ENCODE measurements around the gene EIF4B. TPM values are rescaled to one million over a fixed set of nuclear protein-coding genes. Genes with fewer than 3 reads are reported as not detected.

EIF4B gene
- total and polyA plus RNA-seq, 2 of the 13 experiments (the other 11 are each of a cell fraction or from before 2014, with no cell fraction given), result 416 to 548 TPM

DNA sequence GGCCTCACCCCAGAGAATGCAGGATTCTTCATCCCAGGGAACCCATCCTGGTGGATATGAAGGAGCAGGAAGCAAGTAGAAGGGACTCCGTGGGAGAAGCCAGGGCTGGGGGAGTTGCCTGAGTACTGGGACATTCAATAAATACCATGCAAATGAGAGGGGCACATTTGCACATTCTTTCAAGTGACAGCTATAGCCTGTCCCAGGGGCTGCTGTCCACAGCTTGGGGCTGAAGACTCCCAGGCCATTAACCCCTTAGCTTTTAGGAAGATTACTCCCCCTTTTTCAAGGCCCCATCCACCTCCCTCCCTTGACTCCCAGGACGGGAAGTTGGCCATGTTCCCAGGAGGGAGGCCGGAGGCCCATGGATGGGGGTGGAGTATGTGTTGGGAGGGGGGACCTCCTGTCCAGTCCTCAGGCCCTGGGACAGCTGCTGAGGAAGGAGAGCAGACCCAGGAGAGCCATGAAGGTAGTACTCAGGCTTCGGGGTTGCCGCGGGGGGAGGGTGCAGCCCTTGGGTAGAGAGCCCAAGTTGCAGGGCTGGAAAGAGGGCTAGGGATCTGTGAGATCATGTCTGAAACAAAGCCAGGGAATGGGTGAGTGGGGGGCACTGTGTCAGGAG is 42.6 kb downstream of the EIF4B start (continued):
- TF ChIP-seq, protein P1, sequence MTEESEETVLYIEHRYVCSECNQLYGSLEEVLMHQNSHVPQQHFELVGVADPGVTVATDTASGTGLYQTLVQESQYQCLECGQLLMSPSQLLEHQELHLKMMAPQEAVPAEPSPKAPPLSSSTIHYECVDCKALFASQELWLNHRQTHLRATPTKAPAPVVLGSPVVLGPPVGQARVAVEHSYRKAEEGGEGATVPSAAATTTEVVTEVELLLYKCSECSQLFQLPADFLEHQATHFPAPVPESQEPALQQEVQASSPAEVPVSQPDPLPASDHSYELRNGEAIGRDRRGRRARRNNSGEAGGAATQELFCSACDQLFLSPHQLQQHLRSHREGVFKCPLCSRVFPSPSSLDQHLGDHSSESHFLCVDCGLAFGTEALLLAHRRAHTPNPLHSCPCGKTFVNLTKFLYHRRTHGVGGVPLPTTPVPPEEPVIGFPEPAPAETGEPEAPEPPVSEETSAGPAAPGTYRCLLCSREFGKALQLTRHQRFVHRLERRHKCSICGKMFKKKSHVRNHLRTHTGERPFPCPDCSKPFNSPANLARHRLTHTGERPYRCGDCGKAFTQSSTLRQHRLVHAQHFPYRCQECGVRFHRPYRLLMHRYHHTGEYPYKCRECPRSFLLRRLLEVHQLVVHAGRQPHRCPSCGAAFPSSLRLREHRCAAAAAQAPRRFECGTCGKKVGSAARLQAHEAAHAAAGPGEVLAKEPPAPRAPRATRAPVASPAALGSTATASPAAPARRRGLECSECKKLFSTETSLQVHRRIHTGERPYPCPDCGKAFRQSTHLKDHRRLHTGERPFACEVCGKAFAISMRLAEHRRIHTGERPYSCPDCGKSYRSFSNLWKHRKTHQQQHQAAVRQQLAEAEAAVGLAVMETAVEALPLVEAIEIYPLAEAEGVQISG (CRISPR knock-in tag; IDR thresholded peaks at IDR 0.05), result no peak
- no peak for TF ChIP-seq ZNF253 (CRISPR knock-in tag; IDR thresholded peaks at IDR 0.05; ENCODE audit: borderline replicate concordance)
- no peak for TF ChIP-seq ZFP1 (CRISPR knock-in tag; IDR thresholded peaks at IDR 0.05)
- TF ChIP-seq SMAD1 (CRISPR knock-in tag; IDR thresholded peaks at IDR 0.05; ENCODE audit: borderline replicate concordance, low read depth), result no peak
- TF ChIP-seq, protein P2, sequence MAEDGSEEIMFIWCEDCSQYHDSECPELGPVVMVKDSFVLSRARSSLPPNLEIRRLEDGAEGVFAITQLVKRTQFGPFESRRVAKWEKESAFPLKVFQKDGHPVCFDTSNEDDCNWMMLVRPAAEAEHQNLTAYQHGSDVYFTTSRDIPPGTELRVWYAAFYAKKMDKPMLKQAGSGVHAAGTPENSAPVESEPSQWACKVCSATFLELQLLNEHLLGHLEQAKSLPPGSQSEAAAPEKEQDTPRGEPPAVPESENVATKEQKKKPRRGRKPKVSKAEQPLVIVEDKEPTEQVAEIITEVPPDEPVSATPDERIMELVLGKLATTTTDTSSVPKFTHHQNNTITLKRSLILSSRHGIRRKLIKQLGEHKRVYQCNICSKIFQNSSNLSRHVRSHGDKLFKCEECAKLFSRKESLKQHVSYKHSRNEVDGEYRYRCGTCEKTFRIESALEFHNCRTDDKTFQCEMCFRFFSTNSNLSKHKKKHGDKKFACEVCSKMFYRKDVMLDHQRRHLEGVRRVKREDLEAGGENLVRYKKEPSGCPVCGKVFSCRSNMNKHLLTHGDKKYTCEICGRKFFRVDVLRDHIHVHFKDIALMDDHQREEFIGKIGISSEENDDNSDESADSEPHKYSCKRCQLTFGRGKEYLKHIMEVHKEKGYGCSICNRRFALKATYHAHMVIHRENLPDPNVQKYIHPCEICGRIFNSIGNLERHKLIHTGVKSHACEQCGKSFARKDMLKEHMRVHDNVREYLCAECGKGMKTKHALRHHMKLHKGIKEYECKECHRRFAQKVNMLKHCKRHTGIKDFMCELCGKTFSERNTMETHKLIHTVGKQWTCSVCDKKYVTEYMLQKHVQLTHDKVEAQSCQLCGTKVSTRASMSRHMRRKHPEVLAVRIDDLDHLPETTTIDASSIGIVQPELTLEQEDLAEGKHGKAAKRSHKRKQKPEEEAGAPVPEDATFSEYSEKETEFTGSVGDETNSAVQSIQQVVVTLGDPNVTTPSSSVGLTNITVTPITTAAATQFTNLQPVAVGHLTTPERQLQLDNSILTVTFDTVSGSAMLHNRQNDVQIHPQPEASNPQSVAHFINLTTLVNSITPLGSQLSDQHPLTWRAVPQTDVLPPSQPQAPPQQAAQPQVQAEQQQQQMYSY (CRISPR knock-in tag; IDR thresholded peaks at IDR 0.05), result no peak
- TF ChIP-seq CHD2 (IDR thresholded peaks at IDR 0.05; ENCODE audit: low read depth, low read length), result no peak
- TF ChIP-seq ZSCAN31 (CRISPR knock-in tag; IDR thresholded peaks at IDR 0.05; ENCODE audit: low read depth), result 0 out of 2 replicates have a peak, but pooled peaks have one; percentile 32
- TF ChIP-seq ZKSCAN8 (CRISPR knock-in tag; IDR thresholded peaks at IDR 0.05; ENCODE audit: borderline replicate concordance), result 0 out of 2 replicates have a peak, but pooled peaks have one; percentile 26
- no peak for TF ChIP-seq NR2F1 (CRISPR knock-in tag; IDR thresholded peaks at IDR 0.05)
- no peak for TF ChIP-seq NFE2 (CRISPR knock-in tag; IDR thresholded peaks at IDR 0.05)
- TF ChIP-seq, protein P3, sequence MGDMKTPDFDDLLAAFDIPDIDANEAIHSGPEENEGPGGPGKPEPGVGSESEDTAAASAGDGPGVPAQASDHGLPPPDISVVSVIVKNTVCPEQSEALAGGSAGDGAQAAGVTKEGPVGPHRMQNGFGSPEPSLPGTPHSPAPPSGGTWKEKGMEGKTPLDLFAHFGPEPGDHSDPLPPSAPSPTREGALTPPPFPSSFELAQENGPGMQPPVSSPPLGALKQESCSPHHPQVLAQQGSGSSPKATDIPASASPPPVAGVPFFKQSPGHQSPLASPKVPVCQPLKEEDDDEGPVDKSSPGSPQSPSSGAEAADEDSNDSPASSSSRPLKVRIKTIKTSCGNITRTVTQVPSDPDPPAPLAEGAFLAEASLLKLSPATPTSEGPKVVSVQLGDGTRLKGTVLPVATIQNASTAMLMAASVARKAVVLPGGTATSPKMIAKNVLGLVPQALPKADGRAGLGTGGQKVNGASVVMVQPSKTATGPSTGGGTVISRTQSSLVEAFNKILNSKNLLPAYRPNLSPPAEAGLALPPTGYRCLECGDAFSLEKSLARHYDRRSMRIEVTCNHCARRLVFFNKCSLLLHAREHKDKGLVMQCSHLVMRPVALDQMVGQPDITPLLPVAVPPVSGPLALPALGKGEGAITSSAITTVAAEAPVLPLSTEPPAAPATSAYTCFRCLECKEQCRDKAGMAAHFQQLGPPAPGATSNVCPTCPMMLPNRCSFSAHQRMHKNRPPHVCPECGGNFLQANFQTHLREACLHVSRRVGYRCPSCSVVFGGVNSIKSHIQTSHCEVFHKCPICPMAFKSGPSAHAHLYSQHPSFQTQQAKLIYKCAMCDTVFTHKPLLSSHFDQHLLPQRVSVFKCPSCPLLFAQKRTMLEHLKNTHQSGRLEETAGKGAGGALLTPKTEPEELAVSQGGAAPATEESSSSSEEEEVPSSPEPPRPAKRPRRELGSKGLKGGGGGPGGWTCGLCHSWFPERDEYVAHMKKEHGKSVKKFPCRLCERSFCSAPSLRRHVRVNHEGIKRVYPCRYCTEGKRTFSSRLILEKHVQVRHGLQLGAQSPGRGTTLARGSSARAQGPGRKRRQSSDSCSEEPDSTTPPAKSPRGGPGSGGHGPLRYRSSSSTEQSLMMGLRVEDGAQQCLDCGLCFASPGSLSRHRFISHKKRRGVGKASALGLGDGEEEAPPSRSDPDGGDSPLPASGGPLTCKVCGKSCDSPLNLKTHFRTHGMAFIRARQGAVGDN (CRISPR knock-in tag; IDR thresholded peaks at IDR 0.05), result peak; percentile 3; the same call in 1 of the 2 replicates
- TF ChIP-seq, protein P4, sequence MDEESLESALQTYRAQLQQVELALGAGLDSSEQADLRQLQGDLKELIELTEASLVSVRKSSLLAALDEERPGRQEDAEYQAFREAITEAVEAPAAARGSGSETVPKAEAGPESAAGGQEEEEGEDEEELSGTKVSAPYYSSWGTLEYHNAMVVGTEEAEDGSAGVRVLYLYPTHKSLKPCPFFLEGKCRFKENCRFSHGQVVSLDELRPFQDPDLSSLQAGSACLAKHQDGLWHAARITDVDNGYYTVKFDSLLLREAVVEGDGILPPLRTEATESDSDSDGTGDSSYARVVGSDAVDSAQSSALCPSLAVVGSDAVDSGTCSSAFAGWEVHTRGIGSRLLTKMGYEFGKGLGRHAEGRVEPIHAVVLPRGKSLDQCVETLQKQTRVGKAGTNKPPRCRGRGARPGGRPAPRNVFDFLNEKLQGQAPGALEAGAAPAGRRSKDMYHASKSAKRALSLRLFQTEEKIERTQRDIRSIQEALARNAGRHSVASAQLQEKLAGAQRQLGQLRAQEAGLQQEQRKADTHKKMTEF (CRISPR knock-in tag; IDR thresholded peaks at IDR 0.05), result no peak
- no peak for TF ChIP-seq ZSCAN25 (CRISPR knock-in tag; IDR thresholded peaks at IDR 0.05)
- no peak for TF ChIP-seq FOXC1 (CRISPR knock-in tag; IDR thresholded peaks at IDR 0.05; ENCODE audit: borderline replicate concordance)
- TF ChIP-seq, protein P5, sequence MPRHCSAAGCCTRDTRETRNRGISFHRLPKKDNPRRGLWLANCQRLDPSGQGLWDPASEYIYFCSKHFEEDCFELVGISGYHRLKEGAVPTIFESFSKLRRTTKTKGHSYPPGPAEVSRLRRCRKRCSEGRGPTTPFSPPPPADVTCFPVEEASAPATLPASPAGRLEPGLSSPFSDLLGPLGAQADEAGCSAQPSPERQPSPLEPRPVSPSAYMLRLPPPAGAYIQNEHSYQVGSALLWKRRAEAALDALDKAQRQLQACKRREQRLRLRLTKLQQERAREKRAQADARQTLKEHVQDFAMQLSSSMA (CRISPR knock-in tag; IDR thresholded peaks at IDR 0.05), result peak; percentile 70; the same call in 1 of the 2 replicates
- TF ChIP-seq GATAD2A (CRISPR knock-in tag; IDR thresholded peaks at IDR 0.05), result no peak
